HEK293 (cell line): ENCODE results near the gene MTMR2.

Source experiments
- TCF7L2 ChIP-seq: IDR thresholded peaks from 2 replicates; pipeline ENCODE4 v1.6.1; 2011; ENCODE audit warnings: low read depth, mild to moderate bottlenecking, inconsistent platforms, low read length, moderate library complexity, borderline replicate concordance
- ZNF23 ChIP-seq: fragments of 450-650 bp; formaldehyde crosslinking; IDR thresholded peaks from 2 replicates; pipeline ENCODE4 v1.5.1; 2016; ENCODE audit warnings: missing biosample characterization, missing genetic modification characterization, borderline replicate concordance
- ZNF274 ChIP-seq, 2 experiments: fragments of 200-500 bp in 1 of 2; fragments of 450-650 bp in 1 of 2; sonication (Bioruptor generic) in 1 of 2; formaldehyde crosslinking in 1 of 2; IDR thresholded peaks; 2 replicates each; pipeline versions ENCODE4 v1.5.1 to v1.6.1; 2014 to 2016; ENCODE audit warnings: borderline replicate concordance in 1 of 2, inconsistent platforms in 1 of 2, low read length in 1 of 2, missing biosample characterization in 1 of 2, missing genetic modification characterization in 1 of 2
- ZNF423 ChIP-seq: fragments of 450-650 bp; formaldehyde crosslinking; IDR thresholded peaks from 2 replicates; pipeline ENCODE4 v1.5.1; 2016; ENCODE audit warnings: missing biosample characterization, missing genetic modification characterization
- ZNF837 ChIP-seq: fragments of 450-650 bp; formaldehyde crosslinking; IDR thresholded peaks from 2 replicates; pipeline ENCODE4 v1.5.1; 2016; ENCODE audit warnings: missing biosample characterization, missing genetic modification characterization
- ZSCAN30 ChIP-seq: fragments of 450-650 bp; IDR thresholded peaks from 2 replicates; pipeline ENCODE4 v1.5.1; 2018; ENCODE audit warnings: missing biosample characterization, mild to moderate bottlenecking, missing genetic modification characterization, moderate library complexity
- TF ChIP-seq, protein P1 (sequence below): fragments of 450-650 bp; formaldehyde crosslinking; IDR thresholded peaks from 2 replicates; pipeline ENCODE4 v1.5.1; 2016; ENCODE audit warnings: missing biosample characterization, missing genetic modification characterization
- TF ChIP-seq, protein P2 (sequence below): fragments of 450-650 bp; formaldehyde crosslinking; IDR thresholded peaks from 2 replicates; pipeline ENCODE4 v1.5.1; 2016; ENCODE audit warnings: missing biosample characterization, missing genetic modification characterization, low read depth
- TF ChIP-seq, protein P3 (sequence below): fragments of 450-650 bp; formaldehyde crosslinking; IDR thresholded peaks from 2 replicates; pipeline ENCODE4 v1.5.1; 2016; ENCODE audit warnings: missing biosample characterization, missing genetic modification characterization
- TF ChIP-seq, protein P4 (sequence below): fragments of 450-650 bp; formaldehyde crosslinking; IDR thresholded peaks from 2 replicates; pipeline ENCODE4 v1.5.1; 2016; ENCODE audit warnings: missing biosample characterization, missing genetic modification characterization

DNA sequence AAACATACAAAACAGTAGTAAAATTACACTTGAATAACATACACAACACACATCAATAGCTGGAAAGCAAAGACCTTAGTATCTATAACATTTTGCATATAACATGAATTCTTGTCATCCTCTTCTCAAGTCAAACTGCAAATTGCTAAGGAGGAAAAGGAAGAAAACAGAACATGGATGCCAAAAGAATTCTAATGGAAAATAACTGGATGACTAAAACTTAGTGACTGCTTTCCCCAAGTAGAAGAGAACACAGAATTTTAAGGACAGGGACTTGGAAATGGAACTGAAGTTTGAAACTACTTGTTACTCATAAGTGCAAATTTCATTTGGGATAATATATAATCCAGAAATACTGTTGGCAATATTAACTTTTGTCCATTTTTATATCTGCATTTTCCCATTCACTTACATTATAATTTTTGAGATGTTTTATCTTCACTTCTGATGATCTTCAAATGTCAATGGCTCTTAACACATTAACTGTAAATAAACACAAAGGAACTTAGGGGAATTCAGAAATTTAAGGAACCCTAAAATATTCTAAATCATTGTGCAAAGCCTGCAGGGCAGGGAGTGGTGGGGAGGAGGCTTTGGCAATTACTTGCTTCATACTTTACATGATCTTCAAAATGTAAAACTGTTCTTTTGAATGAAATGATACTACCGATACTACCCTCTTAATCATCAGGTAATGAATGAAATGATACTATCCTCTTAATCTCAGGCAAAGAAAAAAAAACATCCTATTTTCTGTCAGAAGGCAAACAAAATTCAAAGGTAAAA, 9.9 kb downstream of the MTMR2 start:
- TF ChIP-seq, protein P1, sequence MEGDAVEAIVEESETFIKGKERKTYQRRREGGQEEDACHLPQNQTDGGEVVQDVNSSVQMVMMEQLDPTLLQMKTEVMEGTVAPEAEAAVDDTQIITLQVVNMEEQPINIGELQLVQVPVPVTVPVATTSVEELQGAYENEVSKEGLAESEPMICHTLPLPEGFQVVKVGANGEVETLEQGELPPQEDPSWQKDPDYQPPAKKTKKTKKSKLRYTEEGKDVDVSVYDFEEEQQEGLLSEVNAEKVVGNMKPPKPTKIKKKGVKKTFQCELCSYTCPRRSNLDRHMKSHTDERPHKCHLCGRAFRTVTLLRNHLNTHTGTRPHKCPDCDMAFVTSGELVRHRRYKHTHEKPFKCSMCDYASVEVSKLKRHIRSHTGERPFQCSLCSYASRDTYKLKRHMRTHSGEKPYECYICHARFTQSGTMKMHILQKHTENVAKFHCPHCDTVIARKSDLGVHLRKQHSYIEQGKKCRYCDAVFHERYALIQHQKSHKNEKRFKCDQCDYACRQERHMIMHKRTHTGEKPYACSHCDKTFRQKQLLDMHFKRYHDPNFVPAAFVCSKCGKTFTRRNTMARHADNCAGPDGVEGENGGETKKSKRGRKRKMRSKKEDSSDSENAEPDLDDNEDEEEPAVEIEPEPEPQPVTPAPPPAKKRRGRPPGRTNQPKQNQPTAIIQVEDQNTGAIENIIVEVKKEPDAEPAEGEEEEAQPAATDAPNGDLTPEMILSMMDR (tag by site-specific recombination): no peak
- TF ChIP-seq, protein P2, sequence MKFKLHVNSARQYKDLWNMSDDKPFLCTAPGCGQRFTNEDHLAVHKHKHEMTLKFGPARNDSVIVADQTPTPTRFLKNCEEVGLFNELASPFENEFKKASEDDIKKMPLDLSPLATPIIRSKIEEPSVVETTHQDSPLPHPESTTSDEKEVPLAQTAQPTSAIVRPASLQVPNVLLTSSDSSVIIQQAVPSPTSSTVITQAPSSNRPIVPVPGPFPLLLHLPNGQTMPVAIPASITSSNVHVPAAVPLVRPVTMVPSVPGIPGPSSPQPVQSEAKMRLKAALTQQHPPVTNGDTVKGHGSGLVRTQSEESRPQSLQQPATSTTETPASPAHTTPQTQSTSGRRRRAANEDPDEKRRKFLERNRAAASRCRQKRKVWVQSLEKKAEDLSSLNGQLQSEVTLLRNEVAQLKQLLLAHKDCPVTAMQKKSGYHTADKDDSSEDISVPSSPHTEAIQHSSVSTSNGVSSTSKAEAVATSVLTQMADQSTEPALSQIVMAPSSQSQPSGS: no peak
- no peak for TF ChIP-seq ZNF23
- TF ChIP-seq ZNF837 (tag by site-specific recombination): no peak
- no peak for TF ChIP-seq TCF7L2
- no peak for TF ChIP-seq ZSCAN30 (tag by site-specific recombination)
- no peak for TF ChIP-seq ZNF423 (tag by site-specific recombination)
- no peak for TF ChIP-seq ZNF274 (IDR thresholded peaks at IDR 0.05; ENCODE audit: low read length)
- TF ChIP-seq ZNF274 (tag by site-specific recombination; IDR thresholded peaks at IDR 0.05; ENCODE audit: borderline replicate concordance): no peak
- TF ChIP-seq, protein P3, sequence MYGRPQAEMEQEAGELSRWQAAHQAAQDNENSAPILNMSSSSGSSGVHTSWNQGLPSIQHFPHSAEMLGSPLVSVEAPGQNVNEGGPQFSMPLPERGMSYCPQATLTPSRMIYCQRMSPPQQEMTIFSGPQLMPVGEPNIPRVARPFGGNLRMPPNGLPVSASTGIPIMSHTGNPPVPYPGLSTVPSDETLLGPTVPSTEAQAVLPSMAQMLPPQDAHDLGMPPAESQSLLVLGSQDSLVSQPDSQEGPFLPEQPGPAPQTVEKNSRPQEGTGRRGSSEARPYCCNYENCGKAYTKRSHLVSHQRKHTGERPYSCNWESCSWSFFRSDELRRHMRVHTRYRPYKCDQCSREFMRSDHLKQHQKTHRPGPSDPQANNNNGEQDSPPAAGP (tag by site-specific recombination): no peak
- TF ChIP-seq, protein P4, sequence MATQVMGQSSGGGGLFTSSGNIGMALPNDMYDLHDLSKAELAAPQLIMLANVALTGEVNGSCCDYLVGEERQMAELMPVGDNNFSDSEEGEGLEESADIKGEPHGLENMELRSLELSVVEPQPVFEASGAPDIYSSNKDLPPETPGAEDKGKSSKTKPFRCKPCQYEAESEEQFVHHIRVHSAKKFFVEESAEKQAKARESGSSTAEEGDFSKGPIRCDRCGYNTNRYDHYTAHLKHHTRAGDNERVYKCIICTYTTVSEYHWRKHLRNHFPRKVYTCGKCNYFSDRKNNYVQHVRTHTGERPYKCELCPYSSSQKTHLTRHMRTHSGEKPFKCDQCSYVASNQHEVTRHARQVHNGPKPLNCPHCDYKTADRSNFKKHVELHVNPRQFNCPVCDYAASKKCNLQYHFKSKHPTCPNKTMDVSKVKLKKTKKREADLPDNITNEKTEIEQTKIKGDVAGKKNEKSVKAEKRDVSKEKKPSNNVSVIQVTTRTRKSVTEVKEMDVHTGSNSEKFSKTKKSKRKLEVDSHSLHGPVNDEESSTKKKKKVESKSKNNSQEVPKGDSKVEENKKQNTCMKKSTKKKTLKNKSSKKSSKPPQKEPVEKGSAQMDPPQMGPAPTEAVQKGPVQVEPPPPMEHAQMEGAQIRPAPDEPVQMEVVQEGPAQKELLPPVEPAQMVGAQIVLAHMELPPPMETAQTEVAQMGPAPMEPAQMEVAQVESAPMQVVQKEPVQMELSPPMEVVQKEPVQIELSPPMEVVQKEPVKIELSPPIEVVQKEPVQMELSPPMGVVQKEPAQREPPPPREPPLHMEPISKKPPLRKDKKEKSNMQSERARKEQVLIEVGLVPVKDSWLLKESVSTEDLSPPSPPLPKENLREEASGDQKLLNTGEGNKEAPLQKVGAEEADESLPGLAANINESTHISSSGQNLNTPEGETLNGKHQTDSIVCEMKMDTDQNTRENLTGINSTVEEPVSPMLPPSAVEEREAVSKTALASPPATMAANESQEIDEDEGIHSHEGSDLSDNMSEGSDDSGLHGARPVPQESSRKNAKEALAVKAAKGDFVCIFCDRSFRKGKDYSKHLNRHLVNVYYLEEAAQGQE (tag by site-specific recombination): no peak
